ENCODE data around the gene RHOB. TPM values are rescaled to one million over a fixed set of nuclear protein-coding genes. Genes with fewer than 3 reads are reported as not detected.

RHOB gene
- total RNA-seq, 1 donor from 2014 or later, result 193 TPM

DNA sequence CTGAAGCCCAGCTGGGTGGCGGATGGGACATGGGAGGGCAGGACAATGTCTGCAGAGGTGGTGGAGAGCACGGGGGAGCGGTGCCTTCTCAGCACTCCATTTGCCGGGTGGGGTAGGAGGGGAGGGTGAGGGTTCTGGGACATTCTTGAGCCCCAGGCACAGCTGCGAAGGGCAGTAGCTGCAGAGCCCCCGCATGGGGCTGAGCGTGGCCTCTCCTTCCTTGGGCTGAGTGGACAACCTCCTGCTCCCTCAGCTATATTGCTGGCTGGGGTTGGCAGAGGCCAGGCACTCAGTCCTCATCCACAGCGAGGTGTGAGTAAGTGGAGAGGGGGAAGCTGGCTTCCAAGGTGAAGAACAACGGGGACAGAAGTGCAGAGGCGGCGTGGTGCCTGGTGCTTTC, 50.1 kb downstream of the RHOB start:
- intact Hi-C loops (cut with micrococcal nuclease), result no loop called here
- no peak for DNase-seq
- Histone ChIP-seq H3K4me3 (no peak overlapping the region), H3K27ac (replicated peaks) (no peak overlapping the region), H3K9me3 (replicated peaks) (no peaks in the 10 kb centered on the region), H3K4me1 (peaks cover 6% of the 10 kb centered on the region), H3K36me3 (no peaks in the 10 kb centered on the region), H3K27me3 (ENCODE audit: low read depth) (no peaks in the 10 kb centered on the region)
- TF ChIP-seq CTCF (IDR thresholded peaks at IDR 0.05; ENCODE audit: borderline replicate concordance), result no peak

Other genes with a start within 250 kb of the RHOB start
- gene SDC1, start 221.9 kb upstream of the RHOB start, total RNA-seq, result 0.41 TPM
- gene PUM2, start 96.2 kb upstream of the RHOB start, total RNA-seq, result 69.8 TPM
- gene HS1BP3, start 204.0 kb downstream of the RHOB start, total RNA-seq, result 16.6 TPM
- gene GDF7, start 220.1 kb downstream of the RHOB start, total RNA-seq, result 0.58 TPM